ENCODE results near the gene RIMBP3C. TPM values are rescaled to one million over a fixed set of nuclear protein-coding genes. Genes with fewer than 3 reads are reported as not detected.

The RIMBP3C gene
- total and polyA plus RNA-seq, 10 of the 15 experiments (the other 5 are each of a cell fraction or from before 2014, with no cell fraction given), result 0.03 to 0.23 (median 0.08) TPM; not detected in 4

Small RNA genes lying within 50 kb of the gene (small RNA-seq; reads per million reads assigned to genes)
- gene RF00492 (not detected), gene RN7SKP221 (not detected)

Other genes with a start within 250 kb of the RIMBP3C start
Only the 7 nearest of the 9 such genes appear.
- 3.3 and 3.8 TPM in 2 replicates for gene HIC2, start 134.1 kb downstream of the RIMBP3C start, total RNA-seq (2014; rRNA removed)
- 1.8 TPM in 2 replicates for gene HIC2, start 134.1 kb downstream of the RIMBP3C start, total RNA-seq (2014; rRNA removed; fragmentation: Illumina TruSeq; extraction: Trizol)
- gene HIC2, start 134.1 kb downstream of the RIMBP3C start, total RNA-seq (2021), result 4.7 and 5.0 TPM in 2 replicates
- 1.4 and 1.6 TPM in 2 replicates for gene HIC2, start 134.1 kb downstream of the RIMBP3C start, polyA plus RNA-seq (2011; rRNA removed)
- gene HIC2, start 134.1 kb downstream of the RIMBP3C start, polyA plus RNA-seq (2014; fragmentation: Illumina TruSeq; extraction: Trizol), result 0.62 and 1.3 TPM in 2 replicates
- under 1 TPM; 0.11 to 0.16 TPM for gene HIC2, start 134.1 kb downstream of the RIMBP3C start, polyA plus RNA-seq (2014; fragmentation: Nextera tagmentation; extraction: Ambion mirVana)
- 2.7 and 3.2 TPM in 2 replicates for gene HIC2, start 134.1 kb downstream of the RIMBP3C start, polyA plus RNA-seq (2014; rRNA removed)
- gene HIC2, start 134.1 kb downstream of the RIMBP3C start, polyA plus RNA-seq (2016; fragmentation: Nextera tagmentation; extraction: Ambion mirVana), result under 1 TPM; 0.33 to 0.75 TPM
- gene TMEM191C, start 84.1 kb downstream of the RIMBP3C start, total RNA-seq (2014; rRNA removed), result 1.1 and 1.9 TPM in 2 replicates
- gene TMEM191C, start 84.1 kb downstream of the RIMBP3C start, total RNA-seq (2014; rRNA removed; fragmentation: Illumina TruSeq; extraction: Trizol), result 0.36 and 0.37 TPM in 2 replicates
- 1.3 and 1.4 TPM in 2 replicates for gene TMEM191C, start 84.1 kb downstream of the RIMBP3C start, total RNA-seq (2021)
- 1.2 and 1.9 TPM in 2 replicates for gene TMEM191C, start 84.1 kb downstream of the RIMBP3C start, polyA plus RNA-seq (2011; rRNA removed)
- 0.25 and 0.26 TPM in 2 replicates for gene TMEM191C, start 84.1 kb downstream of the RIMBP3C start, polyA plus RNA-seq (2014; fragmentation: Illumina TruSeq; extraction: Trizol)
- gene TMEM191C, start 84.1 kb downstream of the RIMBP3C start, polyA plus RNA-seq (2014; fragmentation: Nextera tagmentation; extraction: Ambion mirVana), result under 1 TPM; 0.03 to 0.07 TPM
- gene TMEM191C, start 84.1 kb downstream of the RIMBP3C start, polyA plus RNA-seq (2014; rRNA removed), result 0.82 and 1.8 TPM in 2 replicates
- gene TMEM191C, start 84.1 kb downstream of the RIMBP3C start, polyA plus RNA-seq (2016; fragmentation: Nextera tagmentation; extraction: Ambion mirVana), result under 1 TPM; 0.13 to 0.51 TPM
- 55.7 and 59.2 TPM in 2 replicates for gene UBE2L3, start 16.3 kb upstream of the RIMBP3C start, total RNA-seq (2014; rRNA removed)
- 80.2 and 85.4 TPM in 2 replicates for gene UBE2L3, start 16.3 kb upstream of the RIMBP3C start, total RNA-seq (2014; rRNA removed; fragmentation: Illumina TruSeq; extraction: Trizol)
- 52.2 and 56.3 TPM in 2 replicates for gene UBE2L3, start 16.3 kb upstream of the RIMBP3C start, total RNA-seq (2021)
- gene UBE2L3, start 16.3 kb upstream of the RIMBP3C start, polyA plus RNA-seq (2011; rRNA removed), result 58.8 and 62.1 TPM in 2 replicates
- gene UBE2L3, start 16.3 kb upstream of the RIMBP3C start, polyA plus RNA-seq (2014; fragmentation: Illumina TruSeq; extraction: Trizol), result 141 and 156 TPM in 2 replicates
- gene UBE2L3, start 16.3 kb upstream of the RIMBP3C start, polyA plus RNA-seq (2014; fragmentation: Nextera tagmentation; extraction: Ambion mirVana), result 100 to 1,000 TPM; 149 to 168 TPM
- 68.6 and 73.3 TPM in 2 replicates for gene UBE2L3, start 16.3 kb upstream of the RIMBP3C start, polyA plus RNA-seq (2014; rRNA removed)
- 100 to 1,000 TPM; 141 to 148 TPM for gene UBE2L3, start 16.3 kb upstream of the RIMBP3C start, polyA plus RNA-seq (2016; fragmentation: Nextera tagmentation; extraction: Ambion mirVana)
- 64.1 and 75.4 TPM in 2 replicates for gene YDJC, start 78.6 kb upstream of the RIMBP3C start, total RNA-seq (2014; rRNA removed)
- 10.1 and 12.0 TPM in 2 replicates for gene YDJC, start 78.6 kb upstream of the RIMBP3C start, total RNA-seq (2014; rRNA removed; fragmentation: Illumina TruSeq; extraction: Trizol)
- gene YDJC, start 78.6 kb upstream of the RIMBP3C start, total RNA-seq (2021), result 55.7 and 58.4 TPM in 2 replicates
- gene YDJC, start 78.6 kb upstream of the RIMBP3C start, polyA plus RNA-seq (2011; rRNA removed), result 6.3 and 18.3 TPM in 2 replicates
- gene YDJC, start 78.6 kb upstream of the RIMBP3C start, polyA plus RNA-seq (2014; fragmentation: Illumina TruSeq; extraction: Trizol), result 2.1 and 8.4 TPM in 2 replicates
- gene YDJC, start 78.6 kb upstream of the RIMBP3C start, polyA plus RNA-seq (2014; fragmentation: Nextera tagmentation; extraction: Ambion mirVana), result 1 to 10 TPM in 1 of 2 experiments, under 1 TPM in 1; 1.00 to 4.4 TPM
- 72.1 and 83.6 TPM in 2 replicates for gene YDJC, start 78.6 kb upstream of the RIMBP3C start, polyA plus RNA-seq (2014; rRNA removed)
- 10 to 100 TPM; 68.5 to 77.6 TPM for gene YDJC, start 78.6 kb upstream of the RIMBP3C start, polyA plus RNA-seq (2016; fragmentation: Nextera tagmentation; extraction: Ambion mirVana)
- gene CCDC116, start 81.3 kb upstream of the RIMBP3C start, total RNA-seq (2014; rRNA removed), result 0.05 TPM in 1 of 2 replicates, not detected in the other
- gene CCDC116, start 81.3 kb upstream of the RIMBP3C start, total RNA-seq (2014; rRNA removed; fragmentation: Illumina TruSeq; extraction: Trizol), result not detected in 2 replicates
- 0.18 and 0.29 TPM in 2 replicates for gene CCDC116, start 81.3 kb upstream of the RIMBP3C start, total RNA-seq (2021)
- 0.04 TPM in 1 of 2 replicates, not detected in the other for gene CCDC116, start 81.3 kb upstream of the RIMBP3C start, polyA plus RNA-seq (2011; rRNA removed)
- gene CCDC116, start 81.3 kb upstream of the RIMBP3C start, polyA plus RNA-seq (2014; fragmentation: Illumina TruSeq; extraction: Trizol), result 0.04 TPM in 1 of 2 replicates, not detected in the other
- not detected for gene CCDC116, start 81.3 kb upstream of the RIMBP3C start, polyA plus RNA-seq (2014; fragmentation: Nextera tagmentation; extraction: Ambion mirVana)
- 0.04 and 0.32 TPM in 2 replicates for gene CCDC116, start 81.3 kb upstream of the RIMBP3C start, polyA plus RNA-seq (2014; rRNA removed)
- not detected for gene CCDC116, start 81.3 kb upstream of the RIMBP3C start, polyA plus RNA-seq (2016; fragmentation: Nextera tagmentation; extraction: Ambion mirVana)
- gene SDF2L1, start 90.8 kb upstream of the RIMBP3C start, total RNA-seq (2014; rRNA removed), result 70.2 and 109 TPM in 2 replicates
- gene SDF2L1, start 90.8 kb upstream of the RIMBP3C start, total RNA-seq (2014; rRNA removed; fragmentation: Illumina TruSeq; extraction: Trizol), result 12.9 and 17.1 TPM in 2 replicates
- 81.4 and 90.1 TPM in 2 replicates for gene SDF2L1, start 90.8 kb upstream of the RIMBP3C start, total RNA-seq (2021)
- gene SDF2L1, start 90.8 kb upstream of the RIMBP3C start, polyA plus RNA-seq (2011; rRNA removed), result 8.8 and 20.8 TPM in 2 replicates
- gene SDF2L1, start 90.8 kb upstream of the RIMBP3C start, polyA plus RNA-seq (2014; fragmentation: Illumina TruSeq; extraction: Trizol), result 0.33 and 3.9 TPM in 2 replicates
- 10 to 100 TPM in 1 of 2 experiments, 1 to 10 TPM in 1; 3.0 to 17.8 TPM for gene SDF2L1, start 90.8 kb upstream of the RIMBP3C start, polyA plus RNA-seq (2014; fragmentation: Nextera tagmentation; extraction: Ambion mirVana)
- gene SDF2L1, start 90.8 kb upstream of the RIMBP3C start, polyA plus RNA-seq (2014; rRNA removed), result 97.9 and 134 TPM in 2 replicates
- 100 to 1,000 TPM; 191 to 214 TPM for gene SDF2L1, start 90.8 kb upstream of the RIMBP3C start, polyA plus RNA-seq (2016; fragmentation: Nextera tagmentation; extraction: Ambion mirVana)
- gene PPIL2, start 114.6 kb upstream of the RIMBP3C start, total RNA-seq (2014; rRNA removed), result 27.5 and 32.3 TPM in 2 replicates
- gene PPIL2, start 114.6 kb upstream of the RIMBP3C start, total RNA-seq (2014; rRNA removed; fragmentation: Illumina TruSeq; extraction: Trizol), result 27.1 and 29.0 TPM in 2 replicates
- gene PPIL2, start 114.6 kb upstream of the RIMBP3C start, total RNA-seq (2021), result 45.1 and 47.3 TPM in 2 replicates
- gene PPIL2, start 114.6 kb upstream of the RIMBP3C start, polyA plus RNA-seq (2011; rRNA removed), result 32.4 and 57.0 TPM in 2 replicates
- 32.9 and 40.6 TPM in 2 replicates for gene PPIL2, start 114.6 kb upstream of the RIMBP3C start, polyA plus RNA-seq (2014; fragmentation: Illumina TruSeq; extraction: Trizol)
- gene PPIL2, start 114.6 kb upstream of the RIMBP3C start, polyA plus RNA-seq (2014; fragmentation: Nextera tagmentation; extraction: Ambion mirVana), result 1 to 10 TPM; 3.5 to 5.7 TPM
- gene PPIL2, start 114.6 kb upstream of the RIMBP3C start, polyA plus RNA-seq (2014; rRNA removed), result 56.8 and 63.5 TPM in 2 replicates
- 10 to 100 TPM; 39.4 to 46.7 TPM for gene PPIL2, start 114.6 kb upstream of the RIMBP3C start, polyA plus RNA-seq (2016; fragmentation: Nextera tagmentation; extraction: Ambion mirVana)

All from GM12878 (cell line).